ENCODE data around the gene DDI2.

- TF ChIP-seq CTCF (IDR thresholded peaks at IDR 0.05) (no peak), EZH2phosphoT487 (IDR thresholded peaks at IDR 0.05) (no peak), EZH2 (IDR thresholded peaks at IDR 0.05) (no peak)
These were observed 66.8 kb downstream of the DDI2 start, which contains the start of gene PLEKHM2 for GRCh38 chr1:15684042-15684461.
